Measurements from ENCODE around the gene IL17RD. TPM values are rescaled to one million over a fixed set of nuclear protein-coding genes. Genes with fewer than 3 reads are reported as not detected.

Gene IL17RD
- total RNA-seq, 1 experiment from 2014 or later, result 8.3 TPM

- H3K4me3 ChIP-seq, result no peak overlapping the region
- H3K4me2 ChIP-seq, result no peak overlapping the region
- no peaks in the 10 kb centered on the region for H3K27me3 ChIP-seq (ENCODE audit: insufficient read depth, low read depth)
- H4K20me1 ChIP-seq (ENCODE audit: insufficient read depth), result no peaks in the 10 kb centered on the region
- ChIA-PET POLR2A (ENCODE audit: unreplicated experiment) (no interaction called here), CTCF (no interaction called here)
- intact Hi-C loops (cut with micrococcal nuclease; ENCODE audit: unreplicated experiment), result no loop called here
- H3F3A ChIP-seq (ENCODE audit: insufficient read depth, low read depth), result no peaks in the 10 kb centered on the region
- no peak for DNase-seq
- H3K27ac ChIP-seq, result no peak overlapping the region
- 0 out of 2 replicates have a peak, but pooled peaks cover 3% of the 10 kb centered on the region for H3K36me3 ChIP-seq (ENCODE audit: low read depth)
- H3K9me2 ChIP-seq (ENCODE audit: insufficient read depth), result no peaks in the 10 kb centered on the region
- no peaks in the 10 kb centered on the region for H3K4me1 ChIP-seq (replicated peaks; ENCODE audit: insufficient read depth)
- TF ChIP-seq EZH2 (IDR thresholded peaks at IDR 0.05; ENCODE audit: low read depth), result no peak
- TF ChIP-seq CTCF (conservative IDR thresholded peaks at IDR 0.05), result no peak
- H2AFZ ChIP-seq, result no peak overlapping the region
- peaks cover 13% of the 10 kb centered on the region; the same call in 1 of the 2 replicates for H3K79me2 ChIP-seq (ENCODE audit: low read depth)
- BruUV-seq (replicated peaks), result no TSS peak
- H3K9me3 ChIP-seq (ENCODE audit: insufficient read depth, low read depth), result no peaks in the 10 kb centered on the region
Observed at GRCh38 chr3:57043518-57043917, 121.6 kb downstream of the IL17RD start.

GRCh38 chr3:57041674-57042073 lies 123.5 kb downstream of the IL17RD start:
- CTCF ChIA-PET, result no interaction called here
- Histone ChIP-seq H3K9me3 (ENCODE audit: insufficient read depth, low read depth) (no peaks in the 10 kb centered on the region), H3F3A (ENCODE audit: insufficient read depth, low read depth) (no peaks in the 10 kb centered on the region), H3K4me3 (no peak overlapping the region), H3K4me1 (replicated peaks; ENCODE audit: insufficient read depth) (no peaks in the 10 kb centered on the region), H2AFZ (no peak overlapping the region), H3K9me2 (ENCODE audit: insufficient read depth) (no peaks in the 10 kb centered on the region), H3K27me3 (ENCODE audit: insufficient read depth, low read depth) (no peaks in the 10 kb centered on the region), H3K27ac (no peak overlapping the region), H3K4me2 (no peak overlapping the region), H4K20me1 (ENCODE audit: insufficient read depth) (no peaks in the 10 kb centered on the region), H3K36me3 (ENCODE audit: low read depth) (0 out of 2 replicates have a peak, but pooled peaks cover 3% of the 10 kb centered on the region), H3K79me2 (ENCODE audit: low read depth) (peaks cover 11% of the 10 kb centered on the region; the same call in 1 of the 2 replicates)
- intact Hi-C loops (cut with micrococcal nuclease; ENCODE audit: unreplicated experiment), result no loop called here
- POLR2A ChIA-PET (ENCODE audit: unreplicated experiment), result no interaction called here
- no TSS peak for BruUV-seq (replicated peaks)
- TF ChIP-seq CTCF (conservative IDR thresholded peaks at IDR 0.05), result no peak
- TF ChIP-seq EZH2 (IDR thresholded peaks at IDR 0.05; ENCODE audit: low read depth), result no peak
- DNase-seq, result no peak

Other genes starting within 250 kb of the IL17RD start
- gene SPATA12, start 104.7 kb downstream of the IL17RD start, total RNA-seq (2021), result 0.43 and 0.57 TPM in 2 replicates
- 3.4 and 4.4 TPM in 2 replicates for gene HESX1, start 34.6 kb upstream of the IL17RD start, total RNA-seq (2021)
- 24.2 and 34.1 TPM in 2 replicates for gene APPL1, start 62.4 kb upstream of the IL17RD start, total RNA-seq (2021)
- gene ASB14, start 127.3 kb upstream of the IL17RD start, total RNA-seq (2021), result not detected in 2 replicates